K562 (cell line): ENCODE data around the gene ZCCHC3. TPM values are rescaled to one million over a fixed set of nuclear protein-coding genes. Genes with fewer than 3 reads are reported as not detected.

Experiments used
- ATAC-seq: fragments of 200-7000 bp; cut with Tn5 transposase; 3 replicates; pipeline ENCODE4 v1.9.1; 2020; ENCODE audit warnings: moderate library complexity
- BruUV-seq: library from RNA; stranded (reverse); fragments of 400-500 nt; replicated peaks from 2 replicates; lab custom pipeline; 2021; lab: Mats Ljungman, UMichigan
- CTCF ChIA-PET: fragments of 300-600 bp; formaldehyde crosslinking; extraction: SDS; loops from one replicate; lab custom pipeline; 2021; ENCODE audit warnings: low intra/inter-chr PET ratio; lab: Yijun Ruan, JAX
- POLR2A ChIA-PET: fragments of 300-600, 350-650 bp; sonication (Branson Sonifier 250); formaldehyde crosslinking; extraction: SDS; loops from one replicate; lab custom pipeline; 2021; ENCODE audit warnings: antibody characterized with exemption, inconsistent platforms; lab: Yijun Ruan, JAX
- DNase-seq, 4 experiments: peaks; one replicate each; pipeline versions ENCODE4 v3.0.0 to v3.0.0-alpha.2; 2011 to 2018; ENCODE audit warnings: low spot score in 3 of 4, mixed read lengths in 3 of 4; ENCODE audit errors: extremely low read depth in 1 of 4
- FAIRE-seq: peaks from 2 replicates; lab custom pipeline; 2011; peaks lifted over from hg19 to GRCh38; lab: Jason Lieb, UNC
- H2AFZ ChIP-seq: 2 replicates; pipeline ENCODE4 v1.6.0; 2011; ENCODE audit warnings: low read depth, low read length, control low read depth, inconsistent platforms
- H3K27ac ChIP-seq: fragments of 200-600 bp; 3 replicates; pipeline ENCODE4 v1.8.0; 2011; ENCODE audit warnings: low read depth, mild to moderate bottlenecking, control low read depth, inconsistent platforms, low read length, moderate library complexity, mixed read lengths; ENCODE audit errors: extremely low read depth
- H3K27me3 ChIP-seq, 2 experiments: fragments of 300-600 bp in 1 of 2; 2 replicates in 1 of 2; 3 replicates in 1 of 2; pipeline versions ENCODE4 v1.6.0 to v1.8.0; 2011; ENCODE audit warnings: inconsistent platforms in 2 of 2, low read length in 2 of 2, mild to moderate bottlenecking in 1 of 2, mixed read lengths in 1 of 2, moderate library complexity in 1 of 2; ENCODE audit not compliant: control insufficient read depth in 2 of 2, insufficient read depth in 2 of 2
- H3K36me3 ChIP-seq: fragments of 300-600 bp; 3 replicates; pipeline ENCODE4 v1.8.0; 2011; ENCODE audit warnings: mild to moderate bottlenecking, low read length, inconsistent platforms; ENCODE audit not compliant: control insufficient read depth, insufficient read depth
- H3K4me1 ChIP-seq, 2 experiments: fragments of 200-600 bp in 1 of 2; replicated peaks in 1 of 2; 2 replicates in 1 of 2; 3 replicates in 1 of 2; pipeline versions ENCODE4 v1.5.1 to v1.8.0; 2011; ENCODE audit warnings: inconsistent platforms in 2 of 2, low read length in 2 of 2, mild to moderate bottlenecking in 1 of 2, mixed read lengths in 1 of 2, moderate library complexity in 1 of 2; ENCODE audit not compliant: control insufficient read depth in 2 of 2, insufficient read depth in 2 of 2
- H3K4me2 ChIP-seq: 2 replicates; pipeline ENCODE4 v1.6.1; 2011; ENCODE audit warnings: low read length, control low read depth, inconsistent platforms, mixed read lengths; ENCODE audit not compliant: insufficient read depth
- H3K4me3 ChIP-seq: fragments of 200-600 bp; sonication (generic), shearing (Covaris generic); 2 replicates; pipeline ENCODE4 v1.5.1; 2016; ENCODE audit warnings: control low read depth, inconsistent platforms
- H3K79me2 ChIP-seq: fragments of 200-600 bp; 3 replicates; pipeline ENCODE4 v1.8.0; 2011; ENCODE audit warnings: low read length, inconsistent platforms; ENCODE audit not compliant: control insufficient read depth, insufficient read depth
- H3K9ac ChIP-seq, 2 experiments: 2 replicates each; pipeline versions ENCODE4 v1.6.0 to v1.6.1; 2011; ENCODE audit warnings: low read depth in 2 of 2, low read length in 2 of 2, control low read depth in 1 of 2, inconsistent platforms in 1 of 2, mild to moderate bottlenecking in 1 of 2, mixed read lengths in 1 of 2; ENCODE audit not compliant: insufficient read depth in 1 of 2
- H3K9me1 ChIP-seq: one replicate; pipeline ENCODE4 v1.6.0; 2011; ENCODE audit warnings: inconsistent platforms, mild to moderate bottlenecking, low read length, moderate library complexity; ENCODE audit not compliant: control insufficient read depth, insufficient read depth
- H3K9me3 ChIP-seq: replicated peaks from 2 replicates; pipeline ENCODE4 v1.5.1; 2011; ENCODE audit warnings: low read depth, low read length, inconsistent platforms; ENCODE audit not compliant: control insufficient read depth, insufficient read depth
- H4K20me1 ChIP-seq: replicated peaks from 2 replicates; pipeline ENCODE4 v1.6.1; 2011; ENCODE audit warnings: low read length, inconsistent platforms, mixed read lengths; ENCODE audit not compliant: control insufficient read depth, insufficient read depth
- ARID1B ChIP-seq: fragments of 450-650 bp; IDR thresholded peaks from 2 replicates; pipeline ENCODE4 v1.6.1; 2016; ENCODE audit warnings: antibody characterized with exemption, mild to moderate bottlenecking, inconsistent platforms
- BRF1 ChIP-seq: IDR thresholded peaks from 3 replicates; pipeline ENCODE4 v1.6.1; 2011; ENCODE audit warnings: borderline replicate concordance, mild to moderate bottlenecking; ENCODE audit not compliant: insufficient read length; ENCODE audit errors: extremely low read depth
- CBX3 ChIP-seq, 2 experiments: IDR thresholded peaks; 1 replicate in 1 of 2; 2 replicates in 1 of 2; pipeline ENCODE4 v1.6.1; 2012; ENCODE audit warnings: inconsistent platforms in 2 of 2, low read length in 2 of 2, borderline replicate concordance in 1 of 2, control low read depth in 1 of 2
- WHSC1 ChIP-seq: IDR thresholded peaks from one replicate; pipeline ENCODE4 v1.6.1; 2012; ENCODE audit warnings: low read length, control low read depth, inconsistent platforms
- ZNF140 ChIP-seq: fragments of 250-450 bp; sonication (Bioruptor Pico); IDR thresholded peaks from 2 replicates; pipeline ENCODE4 v1.8.0; 2021; ENCODE audit warnings: moderate library complexity, mild to moderate bottlenecking, inconsistent platforms
- ZNF23 ChIP-seq: fragments of 250-450 bp; sonication (Bioruptor Pico); IDR thresholded peaks from 2 replicates; pipeline ENCODE4 v1.4.0; 2020; ENCODE audit warnings: mild to moderate bottlenecking
- ZNF589 ChIP-seq: fragments of 200-800 bp; sonication (Bioruptor generic); IDR thresholded peaks from 2 replicates; pipeline ENCODE4 v1.6.1; 2016; ENCODE audit warnings: low read depth, missing genetic modification characterization, missing compliant biosample characterization
- WGBS: fragments of 100-300 bp; shearing (Covaris generic); methylation state at CpG from one replicate; pipeline ENCODE4 v1.1.6; 2016; ENCODE audit warnings: low coverage, mixed read lengths; ENCODE audit not compliant: insufficient coverage; ENCODE audit errors: missing lambda C conversion rate; 5-methylcytosine and 5-hydroxymethylcytosine counted together
- in situ Hi-C: fragments of 300-500 bp; cut with MboI; formaldehyde crosslinking; loops from 4 replicates; pipeline ENCODE4 v1.15.0; 2018; ENCODE audit warnings: inconsistent platforms, mixed read lengths
- intact Hi-C: fragments of 100-400 bp; cut with micrococcal nuclease; formaldehyde crosslinking; loops from 2 replicates; pipeline ENCODE4 v1.14.2; 2022
- polyA plus RNA-seq, 8 experiments: library from polyadenylated mRNA; depleted of rRNA in 4 of 8; stranded (reverse) in 5 of 8; unstranded in 3 of 8; fragments of >200 nt; fragmentation: Nextera tagmentation in 2 of 8; fragmentation: Illumina TruSeq in 1 of 8; extraction: Ambion mirVana in 2 of 8; extraction: Trizol in 1 of 8; gene quantifications; 2 replicates each; pipeline versions ENCODE4 v1.2.1 to v1.2.3, GENCODE V29; 2011 to 2014; ENCODE audit warnings: inconsistent platforms in 1 of 8, missing spikeins in 1 of 8
- total RNA-seq, 7 experiments: library from RNA; depleted of rRNA in 6 of 7; stranded (reverse); fragments of >200 nt in 6 of 7; fragmentation: Illumina TruSeq in 2 of 7; extraction: Trizol in 2 of 7; gene quantifications; 2 replicates each; pipeline versions ENCODE4 v1.2.1 to v1.2.3, GENCODE V29; 2011 to 2021; ENCODE audit warnings: low replicate concordance in 1 of 7

The ZCCHC3 gene
- total and polyA plus RNA-seq, 9 of the 15 experiments (the other 6 are each of a cell fraction or from before 2014, with no cell fraction given): 2.8 to 23.3 (median 16.5) TPM

DNA sequence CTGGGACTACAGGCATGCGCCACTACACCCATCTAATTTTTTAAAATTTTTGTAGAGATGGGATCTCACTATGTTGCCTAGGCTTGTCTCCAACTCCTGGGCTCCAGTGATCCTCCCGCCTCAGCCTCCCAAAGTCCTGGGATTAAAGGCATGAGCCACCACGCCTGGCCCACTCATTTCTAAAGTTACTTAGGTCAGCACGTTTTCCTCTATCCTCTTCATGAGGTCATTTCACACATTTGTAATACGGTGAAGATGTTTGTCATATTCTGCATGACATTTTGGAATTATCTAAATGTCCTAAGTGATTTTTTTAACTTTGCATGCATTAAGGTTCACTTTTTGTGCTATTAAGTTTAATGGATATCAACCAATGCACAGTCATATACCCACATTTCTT, 16.0 kb downstream of the ZCCHC3 start:
- Histone ChIP-seq H3K9ac (no peak overlapping the region), H3K4me1 (peaks cover 0 to 4% of the 10 kb centered on the region in 2 experiments; a peak in 2 of 5 replicates), H3K27ac (no peak overlapping the region), H3K9me3 (no peaks in the 10 kb centered on the region), H3K9me1 (no peaks in the 10 kb centered on the region), H3K79me2 (no peaks in the 10 kb centered on the region), H3K4me3 (no peak overlapping the region), H4K20me1 (no peaks in the 10 kb centered on the region), H2AFZ (no peak overlapping the region), H3K36me3 (no peaks in the 10 kb centered on the region), H3K27me3 (no peaks in the 10 kb centered on the region), H3K4me2 (no peak overlapping the region)
- 48% methylated on average over 3 of the region's 5 CpGs for WGBS
- FAIRE-seq: no peak
- ATAC-seq: no peak
- POLR2A ChIA-PET: interaction anchor here (2.4 kb wide), 1 partner anchor 14 kb away, joined by 9 read pairs; no protein-coding TSS in a partner anchor
- in situ Hi-C loops (no loop called here), intact Hi-C loops (no loop called here)
- DNase-seq: no peak
- TF ChIP-seq ZNF23 (CRISPR knock-in tag): no peak
- no TSS peak for BruUV-seq
- CTCF ChIA-PET: no interaction called here

DNA sequence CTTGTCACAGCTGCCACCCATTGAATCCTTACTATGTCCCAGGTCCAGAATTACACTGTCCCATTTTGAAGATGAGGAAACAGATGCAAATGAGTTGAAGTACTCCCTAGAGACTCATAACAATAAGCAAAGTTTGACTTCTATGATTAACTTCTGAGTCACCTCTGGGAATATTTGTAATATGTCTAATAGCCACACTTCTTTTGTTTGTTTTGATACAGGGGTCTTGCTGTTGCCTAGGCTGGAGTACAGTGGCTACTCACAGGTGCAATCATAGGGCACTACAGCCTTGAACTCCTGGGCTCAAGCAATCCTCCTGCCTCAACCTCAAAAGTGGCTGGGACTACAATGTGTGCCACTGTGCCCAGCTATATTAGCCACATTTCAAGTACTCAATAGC, 16.6 kb downstream of the ZCCHC3 start:
- no peak overlapping the region for H3K27ac ChIP-seq
- H3K36me3 ChIP-seq: no peaks in the 10 kb centered on the region
- H2AFZ ChIP-seq: no peak overlapping the region
- FAIRE-seq: no peak
- H3K4me3 ChIP-seq: no peak overlapping the region
- in situ Hi-C loops (no loop called here), intact Hi-C loops (no loop called here)
- no peak for ATAC-seq
- no peak for DNase-seq
- H3K9me1 ChIP-seq: no peaks in the 10 kb centered on the region
- H3K79me2 ChIP-seq: no peaks in the 10 kb centered on the region
- no peaks in the 10 kb centered on the region for H4K20me1 ChIP-seq
- no TSS peak for BruUV-seq
- no peak overlapping the region for H3K9ac ChIP-seq
- H3K4me1 ChIP-seq: peaks cover 0 to 4% of the 10 kb centered on the region in 2 experiments; a peak in 2 of 5 replicates
- H3K27me3 ChIP-seq: no peaks in the 10 kb centered on the region
- no peak overlapping the region for H3K4me2 ChIP-seq
- no peaks in the 10 kb centered on the region for H3K9me3 ChIP-seq
- ChIA-PET CTCF (no interaction called here), POLR2A (interaction anchor here (2.4 kb wide), 1 partner anchor 15 kb away, joined by 9 read pairs; no protein-coding TSS in a partner anchor)
- TF ChIP-seq ZNF589 (CRISPR knock-in tag): no peak
- no peak for TF ChIP-seq BRF1
- TF ChIP-seq ZNF140 (CRISPR knock-in tag): no peak
- TF ChIP-seq WHSC1: no peak
- no peak for TF ChIP-seq CBX3 (IDR thresholded peaks at IDR 0.05; ENCODE audit: borderline replicate concordance in 1 of 2, low read length in 2 of 2)
- TF ChIP-seq ARID1B: no peak
